Measurements from ENCODE around the gene NOTCH1.
"Not testable (repeated sequence)": the region's sequence is repeated elsewhere in the genome, so short reads cannot be mapped to it uniquely, and the experiment has no call there.

NOTCH1 gene

GRCh38 chr9:136578915-136579649, 33.2 kb upstream of the NOTCH1 start:
- ChIA-PET CTCF (no interaction called here), POLR2A (no interaction called here)
- no peak for TF ChIP-seq CTCF (IDR thresholded peaks at IDR 0.05; ENCODE audit: insufficient read depth, low read length, missing control alignments)
- no peak overlapping the region for H3K4me3 ChIP-seq (ENCODE audit: low read depth, low read length)
- no peak for DNase-seq (ENCODE audit: low read depth, low spot score)

- H3K4me3 ChIP-seq (ENCODE audit: low read depth, low read length): no peak overlapping the region
- ChIA-PET CTCF (interaction anchor here (1.3 kb wide), 1 partner anchor 94 kb away, joined by 3 read pairs; no protein-coding TSS in a partner anchor), POLR2A (no interaction called here)
- no peak for DNase-seq (ENCODE audit: low read depth, low spot score)
- TF ChIP-seq CTCF (IDR thresholded peaks at IDR 0.05; ENCODE audit: insufficient read depth, low read length, missing control alignments): no peak
Observed at GRCh38 chr9:136578626-136578914, 32.7 kb upstream of the NOTCH1 start.

GRCh38 chr9:136577941-136578625, 32.2 kb upstream of the NOTCH1 start:
- DNase-seq (ENCODE audit: low read depth, low spot score): no peak
- TF ChIP-seq CTCF (IDR thresholded peaks at IDR 0.05; ENCODE audit: insufficient read depth, low read length, missing control alignments): no peak
- H3K4me3 ChIP-seq (ENCODE audit: low read depth, low read length): no peak overlapping the region
- ChIA-PET POLR2A (no interaction called here), CTCF (interaction anchor here (1.3 kb wide), 1 partner anchor 93 kb away, joined by 3 read pairs; no protein-coding TSS in a partner anchor)

- H3K4me3 ChIP-seq (ENCODE audit: low read depth, low read length): no peak overlapping the region
- POLR2A ChIA-PET: no interaction called here
- DNase-seq (ENCODE audit: low read depth, low spot score): no peak
- CTCF ChIA-PET: no interaction called here
- TF ChIP-seq CTCF (IDR thresholded peaks at IDR 0.05; ENCODE audit: insufficient read depth, low read length, missing control alignments): no peak
Observed at GRCh38 chr9:136576269-136576626, 30.4 kb upstream of the NOTCH1 start.

GRCh38 chr9:136575626-136576268, 29.9 kb upstream of the NOTCH1 start:
- DNase-seq (ENCODE audit: low read depth, low spot score): no peak
- POLR2A ChIA-PET: no interaction called here
- no peak overlapping the region for H3K4me3 ChIP-seq (ENCODE audit: low read depth, low read length)
- TF ChIP-seq CTCF (IDR thresholded peaks at IDR 0.05; ENCODE audit: insufficient read depth, low read length, missing control alignments): no peak
- CTCF ChIA-PET: interaction anchor here (1.4 kb wide), 1 partner anchor 9 kb away, joined by 3 read pairs; no protein-coding TSS in a partner anchor

GRCh38 chr9:136574606-136575005, 28.8 kb upstream of the NOTCH1 start:
- CTCF ChIA-PET: interaction anchor here (1.4 kb wide), 1 partner anchor 10 kb away, joined by 3 read pairs; no protein-coding TSS in a partner anchor
- DNase-seq (ENCODE audit: low read depth, low spot score); POLR2A ChIA-PET; H3K4me3 ChIP-seq (ENCODE audit: low read depth, low read length): not testable (repeated sequence)
